VCaP (cell line): ENCODE results near the gene GDPD2.

ENCODE experiments used
- H3K27ac ChIP-seq: fragments of 450-650 bp; 2 replicates; pipeline ENCODE4 v1.5.1; 2017
- TF ChIP-seq, protein P1 (sequence below): fragments of 450-650 bp; conservative IDR thresholded peaks from 2 replicates; pipeline ENCODE4 v1.5.1; 2017; ENCODE audit warnings: mild to moderate bottlenecking, moderate library complexity

The GDPD2 gene

GRCh38 chrX:70421618-70422017 lies 1.5 kb upstream of the GDPD2 start:
- H3K27ac ChIP-seq = no peak overlapping the region
- TF ChIP-seq, protein P1, sequence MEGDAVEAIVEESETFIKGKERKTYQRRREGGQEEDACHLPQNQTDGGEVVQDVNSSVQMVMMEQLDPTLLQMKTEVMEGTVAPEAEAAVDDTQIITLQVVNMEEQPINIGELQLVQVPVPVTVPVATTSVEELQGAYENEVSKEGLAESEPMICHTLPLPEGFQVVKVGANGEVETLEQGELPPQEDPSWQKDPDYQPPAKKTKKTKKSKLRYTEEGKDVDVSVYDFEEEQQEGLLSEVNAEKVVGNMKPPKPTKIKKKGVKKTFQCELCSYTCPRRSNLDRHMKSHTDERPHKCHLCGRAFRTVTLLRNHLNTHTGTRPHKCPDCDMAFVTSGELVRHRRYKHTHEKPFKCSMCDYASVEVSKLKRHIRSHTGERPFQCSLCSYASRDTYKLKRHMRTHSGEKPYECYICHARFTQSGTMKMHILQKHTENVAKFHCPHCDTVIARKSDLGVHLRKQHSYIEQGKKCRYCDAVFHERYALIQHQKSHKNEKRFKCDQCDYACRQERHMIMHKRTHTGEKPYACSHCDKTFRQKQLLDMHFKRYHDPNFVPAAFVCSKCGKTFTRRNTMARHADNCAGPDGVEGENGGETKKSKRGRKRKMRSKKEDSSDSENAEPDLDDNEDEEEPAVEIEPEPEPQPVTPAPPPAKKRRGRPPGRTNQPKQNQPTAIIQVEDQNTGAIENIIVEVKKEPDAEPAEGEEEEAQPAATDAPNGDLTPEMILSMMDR = no peak

DNA sequence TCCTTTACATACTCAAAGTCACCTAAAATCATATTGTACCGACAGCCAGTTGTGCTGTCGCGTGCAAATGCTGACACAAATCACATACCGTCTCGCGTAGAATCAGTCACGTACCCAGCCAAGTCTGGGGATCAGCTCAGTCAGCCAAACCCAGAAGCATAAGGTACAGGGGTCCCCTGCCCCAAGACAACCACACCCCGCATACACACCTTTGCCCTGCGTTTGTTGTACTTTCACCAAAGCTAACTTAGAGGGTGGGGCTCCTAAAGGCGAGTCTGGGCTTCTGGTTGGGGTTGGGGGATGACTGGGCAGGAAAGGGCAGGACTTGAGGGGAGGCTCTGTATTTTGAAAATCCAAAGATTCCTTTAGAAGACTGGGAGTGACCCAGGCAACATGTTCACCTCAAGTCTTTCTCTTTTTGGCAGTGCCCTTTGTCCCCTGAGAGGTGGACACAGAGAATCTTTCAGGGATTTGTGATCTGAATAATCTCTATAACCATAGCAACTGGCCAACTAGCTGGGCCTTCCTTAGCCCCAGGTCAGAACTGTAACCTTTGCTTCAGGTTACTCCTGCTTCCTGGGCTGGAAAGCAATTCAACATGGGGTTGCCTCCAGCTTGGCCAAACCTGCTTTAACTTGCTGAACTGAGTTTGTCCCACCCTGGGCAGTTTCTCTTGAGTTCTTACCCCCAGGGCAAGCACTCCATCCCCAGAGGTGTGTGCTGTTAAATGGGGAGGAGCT lies 992 bp downstream of the GDPD2 start:
- TF ChIP-seq, protein P1 = no peak
- H3K27ac ChIP-seq = no peak overlapping the region

DNA sequence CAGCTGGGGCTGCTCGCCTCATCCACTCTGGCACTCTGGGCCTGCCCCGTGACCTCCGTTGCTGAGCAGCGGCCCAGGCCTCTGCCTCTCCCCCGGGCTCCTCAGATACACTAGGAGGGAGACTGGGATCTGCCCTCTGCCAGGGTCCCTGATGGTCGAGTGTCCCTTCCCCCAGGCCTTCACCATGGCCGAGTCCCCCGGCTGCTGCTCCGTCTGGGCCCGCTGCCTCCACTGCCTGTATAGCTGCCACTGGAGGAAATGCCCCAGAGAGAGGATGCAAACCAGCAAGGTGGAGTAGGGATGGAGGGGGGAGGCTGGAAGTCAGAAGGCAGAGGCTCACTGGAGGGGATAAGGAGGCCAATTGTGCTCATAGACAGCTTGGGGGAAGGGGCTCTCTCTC lies 1.7 kb downstream of the GDPD2 start:
- TF ChIP-seq, protein P1 = no peak
- H3K27ac ChIP-seq = no peak overlapping the region

- TF ChIP-seq, protein P1 = no peak
These were observed 3.5 kb downstream of the GDPD2 start for GRCh38 chrX:70426286-70427278.

GRCh38 chrX:70427365-70427764 lies 4.3 kb downstream of the GDPD2 start:
- TF ChIP-seq, protein P1 = no peak

More at GRCh38 chrX:70426286-70427278, 3.5 kb downstream of the GDPD2 start:
- no peak overlapping the region for H3K27ac ChIP-seq

DNA sequence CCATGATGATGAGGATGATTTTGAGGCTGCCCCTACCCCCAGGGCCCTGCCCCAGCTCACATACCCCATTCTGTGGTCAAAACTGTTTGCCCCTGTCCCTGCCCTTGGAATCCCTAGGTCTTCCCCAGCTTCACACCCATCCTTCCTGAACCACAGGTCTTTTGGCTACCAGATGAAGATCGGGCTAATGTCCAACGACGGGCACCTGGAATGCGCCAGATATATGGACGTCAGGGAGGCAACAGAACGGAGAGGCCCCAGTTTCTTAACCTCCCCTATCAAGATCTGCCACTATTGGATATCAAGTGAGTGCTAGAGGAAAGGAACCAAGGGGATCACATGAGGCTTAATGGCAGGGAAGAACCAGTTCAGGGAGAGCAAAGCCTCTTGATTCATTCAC lies 6.6 kb downstream of the GDPD2 start:
- TF ChIP-seq, protein P1 = no peak
- H3K27ac ChIP-seq = no peak overlapping the region

More at GRCh38 chrX:70427365-70427764, 4.3 kb downstream of the GDPD2 start:
- no peak overlapping the region for H3K27ac ChIP-seq
